OCI-LY3 (cell line): ENCODE measurements around the gene CCDC159.

ENCODE experiments used
- EZH2phosphoT487 ChIP-seq: fragments of 200-600 bp; shearing (Covaris generic); IDR thresholded peaks from 2 replicates; pipeline ENCODE4 v1.6.1; 2018; ENCODE audit warnings: antibody characterized with exemption, mixed run types, low read depth
- TF ChIP-seq, protein P1 (sequence below): fragments of 200-600, 300-600 bp; sonication (generic); IDR thresholded peaks from 2 replicates; pipeline ENCODE4 v1.5.1; 2014; ENCODE audit warnings: antibody characterized with exemption, low read length, low read depth

DNA sequence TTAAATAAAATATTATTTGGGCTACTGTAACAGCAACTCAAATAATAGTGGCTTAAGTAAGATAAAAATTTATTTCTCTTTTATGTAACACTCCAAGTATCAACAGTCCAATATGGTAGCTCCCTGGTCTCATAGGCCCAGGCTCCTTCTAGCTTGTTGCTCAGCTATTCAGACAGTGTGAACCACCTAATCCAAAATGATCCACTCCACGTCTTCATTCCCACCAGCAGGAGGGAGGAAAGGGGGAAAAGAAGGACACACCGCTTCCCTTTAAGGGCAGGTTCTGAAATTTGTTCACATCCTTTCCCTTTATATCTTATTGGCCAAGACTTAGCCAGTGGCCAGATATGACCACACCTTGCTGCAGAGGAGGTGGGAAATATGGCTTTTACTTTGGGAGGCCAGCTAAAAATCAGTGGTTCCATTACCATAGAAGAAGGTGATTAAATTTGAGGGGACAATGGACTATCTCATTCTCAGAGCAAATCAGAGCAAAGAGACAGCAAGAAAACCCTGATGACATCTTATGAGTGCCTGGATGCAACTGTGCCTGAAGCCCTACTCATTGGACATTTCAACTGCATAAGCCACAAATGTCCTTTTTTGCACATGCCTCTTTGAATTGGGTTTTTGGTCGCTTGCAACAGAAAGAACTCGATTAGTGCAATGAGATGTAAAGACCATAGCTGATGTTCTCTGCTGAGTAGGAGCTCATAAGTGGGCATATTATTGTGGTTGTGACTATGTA lies 44.8 kb downstream of the CCDC159 start:
- TF ChIP-seq, protein P1, sequence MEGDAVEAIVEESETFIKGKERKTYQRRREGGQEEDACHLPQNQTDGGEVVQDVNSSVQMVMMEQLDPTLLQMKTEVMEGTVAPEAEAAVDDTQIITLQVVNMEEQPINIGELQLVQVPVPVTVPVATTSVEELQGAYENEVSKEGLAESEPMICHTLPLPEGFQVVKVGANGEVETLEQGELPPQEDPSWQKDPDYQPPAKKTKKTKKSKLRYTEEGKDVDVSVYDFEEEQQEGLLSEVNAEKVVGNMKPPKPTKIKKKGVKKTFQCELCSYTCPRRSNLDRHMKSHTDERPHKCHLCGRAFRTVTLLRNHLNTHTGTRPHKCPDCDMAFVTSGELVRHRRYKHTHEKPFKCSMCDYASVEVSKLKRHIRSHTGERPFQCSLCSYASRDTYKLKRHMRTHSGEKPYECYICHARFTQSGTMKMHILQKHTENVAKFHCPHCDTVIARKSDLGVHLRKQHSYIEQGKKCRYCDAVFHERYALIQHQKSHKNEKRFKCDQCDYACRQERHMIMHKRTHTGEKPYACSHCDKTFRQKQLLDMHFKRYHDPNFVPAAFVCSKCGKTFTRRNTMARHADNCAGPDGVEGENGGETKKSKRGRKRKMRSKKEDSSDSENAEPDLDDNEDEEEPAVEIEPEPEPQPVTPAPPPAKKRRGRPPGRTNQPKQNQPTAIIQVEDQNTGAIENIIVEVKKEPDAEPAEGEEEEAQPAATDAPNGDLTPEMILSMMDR, result no peak
- no peak for TF ChIP-seq EZH2phosphoT487
